Activated B cell treated with CpG ODN at 0.5 μM for 24 hours (primary cell): ENCODE results near the gene CROCC2. TPM values are rescaled to one million over a fixed set of nuclear protein-coding genes. Genes with fewer than 3 reads are reported as not detected.

Experiments
- ATAC-seq: fragments of 200-7000 bp; cut with Tn5 transposase; one replicate; pipeline ENCODE4 v1.10.0; 2021; ENCODE audit warnings: low read depth, mild to moderate bottlenecking, moderate library complexity
- CTCF ChIA-PET: fragments of 350-600 bp; sonication (Branson Sonifier 250); formaldehyde crosslinking; loops from one replicate; lab custom pipeline; 2021; ENCODE audit warnings: antibody characterized with exemption; lab: Charles Lee
- POLR2A ChIA-PET: fragments of 350-600 bp; sonication (Branson Sonifier 250); formaldehyde crosslinking; loops from one replicate; lab custom pipeline; 2021; ENCODE audit warnings: antibody characterized with exemption; lab: Charles Lee
- DNase-seq: peaks from one replicate; pipeline ENCODE4 v3.0.0; 2022
- H3K27ac Mint-ChIP-seq: one replicate; pipeline ENCODE4 v1.8.0; 2020; ENCODE audit warnings: mixed read lengths
- H3K27me3 Mint-ChIP-seq: one replicate; pipeline ENCODE4 v1.8.0; 2021; ENCODE audit warnings: mixed read lengths
- H3K36me3 Mint-ChIP-seq: one replicate; pipeline ENCODE4 v1.8.0; 2021; ENCODE audit warnings: low read depth, mixed read lengths
- H3K4me1 Mint-ChIP-seq: one replicate; pipeline ENCODE4 v1.8.0; 2021; ENCODE audit warnings: mixed read lengths
- H3K4me3 Mint-ChIP-seq: one replicate; pipeline ENCODE4 v1.8.0; 2020; ENCODE audit warnings: mild to moderate bottlenecking, mixed read lengths
- H3K9me3 Mint-ChIP-seq: one replicate; pipeline ENCODE4 v1.8.0; 2020; ENCODE audit warnings: mixed read lengths
- intact Hi-C: fragments of 100-400 bp; cut with micrococcal nuclease; formaldehyde crosslinking; loops from one replicate; pipeline ENCODE4 v1.15.1; 2024
- total RNA-seq: library from RNA; stranded (reverse); gene quantifications from 2 replicates; pipeline ENCODE4 v1.2.3, GENCODE V29; 2022
- TF ChIP-seq, protein P1 (sequence below): fragments of 200-600 bp; IDR thresholded peaks from one replicate; pipeline ENCODE4 v1.8.0; 2022; ENCODE audit warnings: antibody characterized with exemption, mild to moderate bottlenecking

The CROCC2 gene
- total RNA-seq, 1 donor from 2014 or later, result not detected

DNA sequence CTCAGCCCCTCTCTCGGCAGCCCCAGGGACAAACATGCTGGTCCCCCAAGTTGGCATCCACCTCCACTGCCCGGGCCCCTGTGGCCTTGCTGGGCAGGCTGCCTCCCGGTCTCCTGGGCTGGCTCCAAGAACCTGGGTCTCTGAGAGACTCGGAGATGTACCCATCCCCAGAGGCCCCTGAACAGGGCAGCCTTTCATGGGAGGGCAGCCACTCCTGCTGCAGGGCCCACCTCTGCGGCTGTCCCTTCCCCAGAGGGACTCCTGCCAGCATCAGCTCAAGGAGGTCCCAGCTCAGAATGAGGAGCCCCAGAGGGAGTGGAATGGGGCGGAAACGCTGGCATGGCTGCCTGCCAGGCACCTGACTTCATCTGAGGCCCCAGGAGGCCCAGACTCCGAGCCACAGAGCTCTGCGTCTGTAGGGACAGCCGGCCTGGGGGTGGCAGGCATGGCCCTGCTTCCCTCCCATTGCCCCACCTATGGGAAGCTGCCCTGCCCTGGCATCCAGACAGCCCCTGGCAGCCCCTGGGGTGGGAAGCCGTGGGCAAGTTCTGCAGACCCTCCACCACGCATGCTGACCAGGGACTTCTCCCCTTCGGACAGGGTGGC, 857 bp upstream of the CROCC2 start:
- TF ChIP-seq, protein P1, sequence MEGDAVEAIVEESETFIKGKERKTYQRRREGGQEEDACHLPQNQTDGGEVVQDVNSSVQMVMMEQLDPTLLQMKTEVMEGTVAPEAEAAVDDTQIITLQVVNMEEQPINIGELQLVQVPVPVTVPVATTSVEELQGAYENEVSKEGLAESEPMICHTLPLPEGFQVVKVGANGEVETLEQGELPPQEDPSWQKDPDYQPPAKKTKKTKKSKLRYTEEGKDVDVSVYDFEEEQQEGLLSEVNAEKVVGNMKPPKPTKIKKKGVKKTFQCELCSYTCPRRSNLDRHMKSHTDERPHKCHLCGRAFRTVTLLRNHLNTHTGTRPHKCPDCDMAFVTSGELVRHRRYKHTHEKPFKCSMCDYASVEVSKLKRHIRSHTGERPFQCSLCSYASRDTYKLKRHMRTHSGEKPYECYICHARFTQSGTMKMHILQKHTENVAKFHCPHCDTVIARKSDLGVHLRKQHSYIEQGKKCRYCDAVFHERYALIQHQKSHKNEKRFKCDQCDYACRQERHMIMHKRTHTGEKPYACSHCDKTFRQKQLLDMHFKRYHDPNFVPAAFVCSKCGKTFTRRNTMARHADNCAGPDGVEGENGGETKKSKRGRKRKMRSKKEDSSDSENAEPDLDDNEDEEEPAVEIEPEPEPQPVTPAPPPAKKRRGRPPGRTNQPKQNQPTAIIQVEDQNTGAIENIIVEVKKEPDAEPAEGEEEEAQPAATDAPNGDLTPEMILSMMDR, result no peak
- Mint-ChIP-seq H3K27ac (no peak overlapping the region), H3K36me3 (no peaks in the 10 kb centered on the region), H3K4me1 (no peaks in the 10 kb centered on the region), H3K27me3 (peaks cover 12% of the 10 kb centered on the region), H3K4me3 (no peak overlapping the region), H3K9me3 (peaks cover 3% of the 10 kb centered on the region)
- DNase-seq (no peak), ATAC-seq (no peak)
- POLR2A ChIA-PET, result no interaction called here
- CTCF ChIA-PET, result no interaction called here
- intact Hi-C loops, result no loop called here

DNA sequence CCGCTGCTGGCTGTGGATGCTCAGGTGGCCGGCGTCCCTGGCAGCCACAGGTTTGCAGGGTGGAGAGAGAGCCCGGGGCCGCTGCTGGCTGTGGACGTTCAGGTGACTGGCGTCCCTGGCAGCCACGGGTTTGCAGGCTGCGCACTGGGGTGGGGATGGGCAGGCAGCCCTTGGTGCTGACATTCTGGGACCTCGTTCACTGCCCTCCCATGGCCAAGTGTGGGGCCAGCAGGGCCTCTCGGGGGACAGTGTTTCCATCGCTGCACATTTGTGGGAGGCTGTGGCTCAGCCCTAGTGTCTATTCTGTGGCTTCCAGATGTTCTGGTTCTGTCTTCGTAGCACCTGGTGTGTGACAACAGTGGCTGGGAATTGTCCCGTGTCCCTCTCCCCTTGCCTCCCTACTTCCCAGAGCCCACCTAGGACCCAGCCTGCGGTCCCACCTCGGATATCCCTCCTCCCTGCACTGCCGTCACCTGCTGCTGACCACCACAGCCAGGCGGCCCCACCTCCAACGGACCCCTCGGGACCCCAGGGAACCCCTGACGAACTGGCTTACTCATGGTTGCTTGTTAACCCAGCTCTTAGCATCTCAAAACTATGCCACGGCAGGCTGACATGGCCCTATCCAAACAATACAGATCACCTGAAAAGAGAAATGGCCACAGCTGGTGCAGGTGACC, 915 bp downstream of the CROCC2 start:
- H3K27me3 Mint-ChIP-seq, result peaks cover 16% of the 10 kb centered on the region
- ChIA-PET POLR2A (no interaction called here), CTCF (no interaction called here)
- TF ChIP-seq, protein P1, result no peak
- H3K27ac Mint-ChIP-seq, result no peak overlapping the region
- no peaks in the 10 kb centered on the region for H3K4me1 Mint-ChIP-seq
- ATAC-seq (no peak), DNase-seq (no peak)
- intact Hi-C loops, result no loop called here
- no peaks in the 10 kb centered on the region for H3K36me3 Mint-ChIP-seq
- H3K9me3 Mint-ChIP-seq, result no peaks in the 10 kb centered on the region
- no peak overlapping the region for H3K4me3 Mint-ChIP-seq

DNA sequence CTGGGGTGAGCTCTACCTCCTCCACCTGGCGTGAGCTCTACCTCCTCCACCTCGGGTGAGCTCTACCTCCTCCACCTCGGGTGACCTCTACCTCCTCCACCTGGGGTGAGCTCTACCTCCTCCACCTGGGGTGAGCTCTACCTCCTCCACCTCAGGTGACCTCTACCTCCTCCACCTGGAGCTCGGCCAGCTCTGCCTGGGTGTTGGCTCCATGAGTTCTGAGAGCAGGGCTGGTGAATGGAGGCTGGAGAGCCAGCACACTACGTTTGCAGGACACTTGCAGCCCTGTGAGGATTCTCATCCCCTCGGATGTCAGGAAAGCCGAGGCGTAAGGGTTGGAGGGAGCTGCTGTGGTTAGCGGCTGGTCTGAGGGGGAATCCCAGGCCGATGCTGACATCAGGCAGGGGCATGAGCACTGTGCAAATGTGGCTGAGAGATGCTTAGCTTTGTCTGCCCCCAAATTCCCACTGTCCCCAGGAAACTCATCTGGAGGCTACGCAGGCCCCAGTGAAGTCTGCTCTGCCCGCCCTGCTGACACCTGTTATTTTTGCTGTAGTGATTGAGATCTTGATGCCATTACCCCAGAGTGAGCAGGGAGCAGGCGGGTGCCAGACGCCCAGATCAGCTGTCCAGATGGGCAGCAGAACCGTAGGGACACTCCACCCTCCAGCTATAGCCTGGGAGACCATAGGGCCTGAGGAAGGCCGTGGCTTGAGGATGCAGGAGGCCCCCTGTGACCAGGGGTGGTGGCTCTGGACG, 3.3 kb downstream of the CROCC2 start:
- no peak for ATAC-seq
- no peaks in the 10 kb centered on the region for H3K36me3 Mint-ChIP-seq
- H3K9me3 Mint-ChIP-seq, result no peaks in the 10 kb centered on the region
- CTCF ChIA-PET, result no interaction called here
- no peak overlapping the region for H3K4me3 Mint-ChIP-seq
- POLR2A ChIA-PET, result no interaction called here
- peaks cover 24% of the 10 kb centered on the region for H3K27me3 Mint-ChIP-seq
- TF ChIP-seq, protein P1, result no peak
- H3K4me1 Mint-ChIP-seq, result no peaks in the 10 kb centered on the region
- intact Hi-C loops, result no loop called here
- H3K27ac Mint-ChIP-seq, result no peak overlapping the region
- DNase-seq, result no peak

DNA sequence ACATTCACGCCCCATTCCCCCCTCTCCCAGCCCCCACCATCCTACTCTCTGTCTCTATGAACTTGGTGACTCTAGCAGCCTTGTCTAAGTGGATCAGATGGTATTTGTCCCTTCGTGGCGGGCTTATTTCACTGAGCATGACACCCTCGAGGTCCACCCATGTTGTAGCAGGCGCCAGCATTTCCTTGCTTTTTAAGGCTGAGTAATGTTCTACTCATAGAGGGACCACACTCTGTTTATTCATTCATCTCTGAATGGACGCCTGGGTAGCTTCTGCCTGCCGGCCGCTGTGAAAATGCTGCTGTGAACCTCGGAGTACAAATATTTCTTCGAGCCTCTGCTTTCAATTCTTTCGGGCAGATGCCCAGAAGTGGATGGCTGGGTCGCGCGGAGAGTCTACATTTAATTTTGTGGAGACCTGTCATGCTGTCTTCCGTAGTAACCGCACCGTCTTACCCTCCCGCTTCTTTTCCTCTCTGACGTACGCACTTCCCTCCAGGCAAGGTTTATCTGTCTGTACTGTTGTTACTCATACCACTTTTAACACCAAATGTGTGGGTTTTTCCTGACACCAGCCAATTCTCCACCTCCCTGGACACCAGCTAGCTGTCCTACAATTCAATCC, 5.6 kb downstream of the CROCC2 start:
- CTCF ChIA-PET, result no interaction called here
- H3K4me1 Mint-ChIP-seq, result peaks cover 7% of the 10 kb centered on the region
- intact Hi-C loops, result no loop called here
- H3K9me3 Mint-ChIP-seq, result no peaks in the 10 kb centered on the region
- H3K36me3 Mint-ChIP-seq, result no peaks in the 10 kb centered on the region
- POLR2A ChIA-PET, result no interaction called here
- H3K27me3 Mint-ChIP-seq, result peaks cover 24% of the 10 kb centered on the region
- no peak overlapping the region for H3K27ac Mint-ChIP-seq
- TF ChIP-seq, protein P1, result no peak
- no peak overlapping the region for H3K4me3 Mint-ChIP-seq
- no peak for DNase-seq
- no peak for ATAC-seq
